HG03439 (cell line): ENCODE data around the gene UBR4.

Source experiments
- ATAC-seq: cut with Tn5 transposase; IDR thresholded peaks from one replicate; pipeline ENCODE4 v1.9.1; 2021; ENCODE audit warnings: mild to moderate bottlenecking, moderate library complexity; ENCODE audit not compliant: unreplicated experiment

UBR4 gene

DNA sequence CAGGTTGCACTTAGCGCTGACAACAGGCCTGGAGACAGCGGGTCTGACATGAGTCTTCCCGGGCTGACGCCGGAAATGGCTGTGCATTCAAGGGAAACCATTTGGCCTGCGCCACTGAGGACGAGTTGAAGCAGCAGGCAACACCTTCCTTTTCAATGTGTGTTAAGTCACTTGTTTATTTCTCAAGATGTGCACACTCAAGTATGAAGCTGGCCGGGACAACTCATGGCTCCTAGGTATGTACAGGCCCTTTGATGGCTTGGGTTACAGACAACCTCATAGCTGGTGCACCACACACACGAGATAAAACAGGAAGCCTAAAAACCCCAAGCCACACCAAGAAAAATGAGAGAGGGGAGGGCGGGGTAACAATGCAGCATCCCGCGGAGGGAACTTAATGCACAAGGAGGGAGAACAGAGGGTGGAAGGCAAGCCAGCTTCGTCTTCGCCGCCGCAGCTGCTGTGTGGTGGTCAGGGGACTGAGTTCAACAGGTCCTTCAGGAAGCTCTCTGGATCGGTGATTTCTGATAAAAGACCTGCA lies 135.6 kb downstream of the UBR4 start:
- ATAC-seq = no peak

DNA sequence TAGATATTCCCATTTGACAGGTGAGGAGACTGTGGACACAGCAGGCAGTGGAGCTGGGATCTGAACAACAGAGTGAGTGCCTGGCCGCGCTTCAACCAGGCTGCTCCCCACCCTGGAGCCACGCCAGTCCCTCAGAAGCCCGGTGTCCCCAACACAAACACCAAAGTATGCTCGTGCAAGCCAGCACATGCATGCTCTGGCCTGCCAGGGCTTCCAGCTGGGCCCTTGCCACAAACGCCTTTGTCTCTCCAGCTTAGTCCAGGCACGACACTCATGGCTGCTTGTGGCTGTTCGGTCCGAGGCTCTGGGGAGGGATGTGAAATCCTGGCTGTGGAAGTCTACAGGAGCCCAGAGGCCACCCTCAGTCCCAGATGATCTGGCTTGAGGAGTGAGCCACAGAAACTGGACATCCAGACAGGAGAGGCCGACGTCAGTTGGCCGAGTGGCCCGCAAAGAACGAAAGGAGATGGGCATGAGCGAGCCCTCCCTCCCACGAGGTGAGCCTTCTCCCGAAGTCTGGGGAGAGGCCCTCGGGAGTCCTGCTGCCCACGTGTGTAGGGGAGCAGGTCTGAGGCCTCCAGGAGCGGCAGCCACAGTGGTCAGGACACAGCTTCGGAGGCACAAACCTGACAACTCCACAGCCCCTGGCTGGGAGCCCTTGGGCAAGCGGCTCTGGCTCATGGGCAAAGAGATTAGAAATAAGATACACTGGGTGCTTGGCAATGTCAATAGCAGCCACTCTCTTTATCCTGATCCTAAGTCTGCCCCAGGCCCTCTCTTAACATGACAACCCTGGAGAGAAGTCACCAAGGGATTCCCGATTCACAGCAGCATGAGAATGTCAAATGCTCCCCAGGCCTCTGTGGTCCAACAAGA lies 136.5 kb downstream of the UBR4 start:
- ATAC-seq = no peak

DNA sequence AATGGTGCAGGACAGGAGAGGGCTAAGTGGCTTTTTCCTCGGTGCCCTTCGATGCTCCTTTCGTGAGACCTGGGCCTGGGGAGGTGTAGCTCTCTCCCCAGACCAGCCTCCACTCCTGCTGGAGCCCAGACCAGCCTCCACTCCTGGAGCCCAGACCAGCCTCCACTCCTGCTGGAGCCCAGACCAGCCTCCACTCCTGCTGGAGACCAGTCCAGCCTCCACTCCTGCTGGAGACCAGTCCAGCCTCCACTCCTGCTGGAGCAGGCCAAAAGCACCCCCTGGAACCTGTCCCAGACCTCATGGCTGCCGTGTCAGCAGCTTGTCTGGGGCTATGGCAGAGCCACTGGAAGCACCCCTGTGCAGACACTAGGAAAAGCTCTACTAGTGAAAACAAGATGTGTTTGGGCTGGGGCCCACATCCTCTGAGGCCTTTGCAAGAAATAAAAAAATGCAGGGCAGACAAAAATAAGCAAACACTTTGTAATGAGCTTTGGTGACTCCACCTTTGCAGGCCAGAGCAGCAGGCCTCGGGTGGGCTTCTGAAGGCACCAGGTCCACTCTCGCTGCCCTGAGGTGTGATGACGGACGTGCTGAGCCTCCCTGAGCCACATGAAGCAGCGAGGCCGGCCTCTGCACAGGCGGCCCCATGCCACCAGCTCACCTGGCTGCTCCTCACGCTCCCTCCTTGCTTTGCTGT lies 137.6 kb downstream of the UBR4 start:
- no peak for ATAC-seq

DNA sequence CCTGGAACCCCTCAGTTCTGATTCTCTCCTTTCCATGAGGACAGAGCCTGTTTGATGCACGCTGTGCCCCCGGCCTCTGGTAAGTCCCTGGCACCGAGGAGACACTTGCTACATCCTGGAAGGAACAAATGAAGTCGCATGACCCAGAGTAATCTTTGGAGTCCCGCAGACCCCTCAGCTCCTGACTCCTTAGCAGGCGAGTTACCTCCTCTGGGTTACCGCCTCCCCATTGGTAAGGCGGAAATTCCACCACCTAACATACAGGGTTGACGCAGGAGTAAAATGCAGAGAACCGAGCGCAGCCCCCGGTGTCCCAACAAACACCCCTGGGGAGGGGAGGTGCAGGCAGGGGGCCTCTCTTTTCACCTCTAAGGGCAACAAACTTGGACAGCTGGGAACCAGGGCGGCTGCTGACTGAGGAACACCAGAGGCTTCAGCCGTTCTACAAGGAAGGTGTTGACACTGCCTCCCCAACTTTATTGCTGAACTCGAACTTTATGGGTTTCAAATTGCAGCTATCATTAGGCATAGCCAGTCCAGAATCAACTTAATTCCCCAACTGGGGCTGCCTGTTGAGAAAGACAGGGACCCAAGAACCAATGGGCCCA lies 138.3 kb downstream of the UBR4 start:
- ATAC-seq = no peak

DNA sequence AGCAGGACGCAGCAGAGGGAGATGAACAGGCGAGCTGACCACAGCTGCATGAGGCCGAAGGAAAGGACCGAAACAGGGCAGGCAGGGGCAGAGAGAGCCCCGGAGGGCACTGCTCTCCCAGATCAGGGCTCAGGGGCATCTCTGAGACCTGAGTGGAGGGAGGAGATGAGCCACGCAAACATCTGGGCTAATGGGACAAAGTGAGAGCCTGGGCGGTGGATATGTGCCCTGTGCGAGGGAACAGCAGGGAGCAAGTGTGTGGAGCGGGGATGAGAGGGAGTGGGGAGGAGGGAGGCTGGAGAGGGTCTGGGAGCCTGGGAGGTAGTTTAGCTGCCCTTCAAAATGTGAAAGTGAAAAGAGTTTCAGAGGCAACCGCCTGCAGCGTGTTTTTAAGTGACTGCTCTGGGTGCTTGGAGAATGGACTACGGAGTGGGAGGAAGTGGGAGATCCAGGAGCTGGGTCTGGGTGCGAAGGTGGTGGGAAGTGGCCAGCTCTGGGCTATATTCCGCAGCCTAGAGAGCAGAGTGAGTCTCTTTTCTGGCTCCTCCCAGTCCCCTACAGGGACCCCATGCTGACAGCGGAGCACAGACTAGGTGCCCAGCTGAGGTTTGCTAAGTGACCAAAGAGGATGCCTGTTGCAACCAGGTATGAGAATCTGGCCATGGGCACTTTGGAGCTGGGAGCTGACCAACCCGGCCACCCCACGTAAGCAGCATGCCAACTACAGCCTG lies 139.0 kb downstream of the UBR4 start:
- ATAC-seq = no peak

DNA sequence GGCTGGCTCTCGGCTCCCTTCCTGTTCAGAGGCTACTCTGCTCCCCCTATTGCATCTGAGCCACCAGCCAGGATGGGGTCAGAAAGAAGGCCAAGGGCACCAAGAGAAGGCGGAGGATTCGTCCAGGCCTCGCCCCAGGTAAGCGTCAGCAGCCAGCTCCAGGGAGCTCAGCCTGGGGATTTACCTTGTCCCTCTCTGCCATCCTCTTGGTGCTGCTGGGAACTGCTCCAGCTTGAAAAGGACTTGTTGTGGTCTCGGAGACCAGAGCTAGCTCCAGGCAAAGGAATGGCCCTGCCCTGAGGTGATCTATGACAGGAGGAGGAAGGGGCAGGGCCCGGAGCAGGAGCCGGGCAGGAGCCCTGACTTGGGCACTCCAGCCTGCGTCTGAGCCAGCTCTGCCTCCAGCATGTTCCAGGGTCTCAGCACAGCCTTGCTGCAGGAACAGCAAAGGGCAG lies 139.8 kb downstream of the UBR4 start:
- no peak for ATAC-seq

DNA sequence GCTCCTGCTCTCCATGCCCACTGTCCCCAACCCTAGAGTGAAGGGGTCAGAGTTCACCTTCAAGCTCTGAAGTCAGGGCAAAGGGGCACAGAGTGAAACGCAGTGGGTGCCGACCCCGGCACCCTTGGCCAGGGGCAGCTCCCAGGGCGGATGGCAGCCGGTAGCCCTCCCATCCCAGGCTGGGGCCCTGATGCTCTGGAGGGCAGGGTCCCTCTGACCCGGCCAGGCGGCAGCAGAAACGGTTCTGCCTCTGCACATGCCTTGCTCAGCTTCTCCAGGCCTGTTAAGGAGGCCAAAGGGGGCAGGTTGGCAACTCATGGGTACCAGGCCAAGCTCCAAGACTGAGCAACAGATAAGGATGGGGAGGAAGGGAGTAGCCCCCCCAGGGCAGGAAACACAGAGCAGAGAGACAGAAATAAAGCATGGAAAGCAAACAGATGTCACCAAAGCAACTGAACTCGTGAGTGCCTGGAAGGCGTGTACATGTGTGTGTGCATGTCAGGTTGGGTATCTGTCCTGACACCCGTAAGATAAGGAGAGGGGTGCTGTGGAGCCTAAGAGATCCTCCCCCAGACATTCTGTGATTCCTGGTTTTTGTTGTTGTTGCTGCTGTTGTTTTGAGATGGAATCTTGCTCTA lies 141.3 kb downstream of the UBR4 start:
- no peak for ATAC-seq

DNA sequence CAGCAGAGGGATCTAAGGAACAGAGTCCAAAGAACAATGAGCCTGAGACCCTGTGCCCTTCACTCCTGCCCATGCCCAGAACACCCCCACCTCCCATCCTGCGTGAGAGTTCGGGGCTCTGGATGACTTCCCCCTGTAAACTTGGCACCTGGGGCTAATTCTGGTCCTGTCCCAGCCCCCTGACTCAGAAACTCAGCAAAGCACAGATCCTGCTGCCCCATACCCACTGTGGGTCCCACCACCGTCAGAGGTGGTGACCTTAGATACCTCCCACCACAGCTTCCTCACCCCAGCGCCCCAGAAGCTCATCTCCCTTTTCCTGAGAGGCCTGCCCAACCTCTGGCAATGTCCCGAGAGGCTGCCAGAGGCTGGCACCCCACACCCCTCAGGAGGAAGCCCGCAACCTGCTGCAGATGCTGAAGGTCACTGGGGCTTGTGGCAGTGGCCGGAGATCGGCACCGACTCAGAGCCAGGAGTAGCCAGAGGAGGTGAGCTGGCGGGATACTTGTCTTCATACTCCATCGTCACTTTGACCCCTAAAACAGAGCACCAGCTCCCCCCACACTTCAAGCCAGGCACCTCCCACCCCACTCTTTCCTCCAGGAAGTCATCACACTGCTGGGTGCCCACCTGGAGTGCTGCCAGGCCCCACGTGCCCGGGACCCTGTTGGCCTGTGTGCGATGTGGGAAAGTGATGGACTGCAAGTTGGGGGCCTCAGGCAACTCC lies 142.0 kb downstream of the UBR4 start:
- no peak for ATAC-seq

DNA sequence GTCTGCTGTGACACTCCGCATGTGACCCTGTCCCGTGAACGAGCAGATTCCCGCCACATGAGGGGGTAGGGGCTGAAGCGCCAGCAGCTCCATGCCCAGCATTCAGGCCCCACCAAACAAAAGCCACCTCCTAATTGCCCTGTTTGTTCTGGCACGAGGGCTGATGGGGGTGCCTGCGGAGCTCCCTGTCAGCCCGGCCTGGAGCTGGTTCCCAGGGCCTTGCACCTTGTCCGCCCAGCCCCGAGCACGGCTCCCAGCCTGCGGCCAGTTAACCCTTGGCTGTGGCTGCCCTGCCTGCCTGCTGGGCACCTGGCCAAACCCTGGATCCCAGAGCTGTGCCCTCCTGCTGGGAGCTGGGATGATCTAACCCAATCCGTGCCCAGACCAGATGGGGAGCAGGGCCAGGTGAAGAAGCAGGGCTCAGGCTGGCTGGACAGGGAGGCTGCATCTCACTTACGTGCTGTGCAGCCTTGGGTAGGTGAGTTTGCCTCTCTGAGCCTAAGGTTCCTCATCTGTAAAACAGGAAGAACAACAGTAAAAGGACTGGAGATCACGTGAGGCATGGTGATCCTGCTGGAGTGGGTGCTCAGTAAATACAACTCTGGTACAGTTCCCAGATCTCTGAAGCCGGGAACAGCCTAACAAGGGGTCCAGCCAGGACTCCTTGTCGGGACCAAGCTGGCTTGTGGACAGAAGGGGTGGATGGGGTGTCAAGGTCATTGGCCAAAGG lies 142.7 kb downstream of the UBR4 start:
- ATAC-seq = no peak

DNA sequence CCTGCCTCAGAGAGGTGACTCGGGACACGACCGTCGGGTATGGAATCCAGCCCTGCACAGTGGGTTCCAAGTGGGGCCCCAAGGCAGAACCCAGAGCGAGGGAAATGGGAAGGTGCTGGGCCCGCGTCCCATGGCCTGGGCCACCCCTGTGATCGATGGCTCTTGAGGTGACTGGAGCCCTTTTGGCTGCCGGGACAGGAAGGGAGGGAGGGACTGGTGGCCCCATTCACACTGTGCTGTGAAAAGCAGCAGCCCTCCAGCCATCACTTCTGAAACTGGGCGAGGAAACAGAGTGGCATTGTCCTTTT lies 143.2 kb downstream of the UBR4 start:
- no peak for ATAC-seq

DNA sequence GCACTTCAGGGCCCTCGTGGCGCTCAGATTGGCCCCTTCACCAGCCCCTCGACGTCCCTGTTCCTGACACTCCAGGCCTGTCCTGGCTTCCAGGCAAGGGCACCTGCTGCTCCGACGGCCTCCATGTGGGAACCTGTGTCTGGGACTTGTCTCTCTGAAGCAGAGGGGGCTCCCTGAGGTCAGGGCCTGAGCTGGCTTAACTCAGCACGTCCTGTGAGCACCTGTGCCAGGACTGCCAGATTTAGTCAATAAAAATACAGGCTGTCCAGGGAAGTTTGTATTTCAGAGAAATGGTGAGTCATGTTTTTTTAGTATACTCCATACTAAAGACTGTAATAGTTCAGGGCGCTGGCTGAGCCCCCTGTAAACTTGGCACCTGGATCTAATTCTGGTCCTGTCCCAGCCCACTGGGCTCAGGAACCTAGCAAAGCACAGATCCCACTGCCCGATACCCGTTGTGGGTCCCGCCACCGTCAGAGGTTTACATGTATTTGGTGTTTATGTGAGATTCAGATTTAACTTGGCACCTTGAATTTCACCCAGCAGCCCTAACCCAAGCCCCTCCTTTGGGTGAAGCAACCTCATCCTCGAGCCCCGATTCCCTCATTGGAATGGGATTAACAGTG lies 143.7 kb downstream of the UBR4 start:
- ATAC-seq = no peak

DNA sequence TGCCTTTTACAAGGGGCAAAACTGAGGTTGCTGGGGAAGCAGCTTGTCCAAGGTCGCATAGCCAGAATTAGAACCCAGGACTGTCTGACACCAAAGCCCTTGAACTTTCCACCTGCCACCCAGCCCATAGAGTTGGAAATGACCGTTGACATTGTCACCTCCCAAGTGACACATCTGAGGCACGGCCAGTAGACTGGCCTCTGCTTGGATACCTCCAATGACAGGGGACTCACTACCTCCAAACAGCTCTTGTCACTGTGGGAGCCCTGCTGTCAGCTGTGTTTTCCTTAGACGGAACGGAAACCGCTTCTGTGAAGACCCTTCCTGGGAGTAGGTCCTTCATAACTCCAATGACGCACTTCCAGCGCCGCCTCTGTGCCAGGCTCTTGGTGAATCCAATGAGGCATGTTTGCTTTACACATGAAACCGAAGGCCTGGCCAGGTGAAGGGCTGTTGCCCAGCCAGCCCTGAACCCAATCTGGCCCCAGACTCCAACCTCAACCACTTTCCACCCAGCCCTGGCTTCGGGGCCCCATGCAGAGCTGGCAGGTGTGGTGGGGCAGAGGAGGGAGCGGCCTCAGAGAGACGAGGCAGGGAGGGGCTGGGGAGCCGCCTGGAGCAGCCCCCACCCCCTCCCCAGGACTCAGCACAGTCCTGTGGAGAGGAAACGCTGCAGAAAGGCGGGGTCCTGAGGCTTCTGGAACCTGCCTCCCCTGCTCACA lies 144.4 kb downstream of the UBR4 start:
- no peak for ATAC-seq

DNA sequence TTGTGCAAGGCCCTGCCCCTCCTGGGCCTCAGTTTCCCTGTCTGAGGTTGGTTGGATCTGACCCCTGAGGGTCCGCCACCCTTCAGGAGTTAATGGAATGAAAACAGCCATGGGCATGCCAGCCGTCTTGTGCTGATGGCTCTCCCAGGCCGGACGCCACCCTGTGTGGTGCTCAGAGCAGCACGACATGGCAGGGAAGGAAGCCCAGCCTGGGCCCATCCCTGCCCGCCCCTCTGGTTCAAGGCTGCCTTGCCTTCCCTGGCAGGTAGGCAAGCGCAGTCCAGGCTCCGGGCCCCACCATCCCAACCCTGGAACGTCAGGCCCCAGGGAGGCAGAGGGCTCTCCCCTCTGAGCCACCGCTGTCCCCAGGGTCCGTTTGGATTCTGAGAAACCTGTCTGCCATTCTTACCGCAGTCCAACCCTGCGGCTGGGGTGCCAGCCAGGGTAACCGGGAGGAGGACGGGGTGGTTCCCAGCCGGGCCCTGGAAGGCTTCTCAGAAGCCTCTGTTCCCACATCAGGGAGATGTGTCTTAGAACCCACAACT lies 145.1 kb downstream of the UBR4 start:
- ATAC-seq = no peak

DNA sequence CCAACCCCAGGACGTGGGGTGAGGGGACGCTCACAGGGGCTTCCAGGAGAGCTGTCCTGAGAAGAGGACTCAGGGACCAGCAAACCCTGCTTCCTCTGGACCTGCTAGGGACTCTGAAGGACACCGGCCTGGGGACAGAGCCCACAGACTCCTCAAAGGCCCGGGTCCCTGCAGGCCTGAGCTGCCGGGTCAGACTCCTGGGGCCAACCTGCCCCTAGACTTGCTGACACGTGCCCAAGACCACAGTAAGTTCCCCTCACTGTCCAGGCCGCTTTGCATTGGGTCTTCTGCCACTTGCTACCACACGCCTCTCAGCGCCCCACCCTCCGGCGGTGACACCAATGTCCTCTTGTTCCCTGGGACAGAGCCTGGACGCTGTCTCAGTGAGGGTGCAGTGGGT lies 146.9 kb downstream of the UBR4 start:
- no peak for ATAC-seq

DNA sequence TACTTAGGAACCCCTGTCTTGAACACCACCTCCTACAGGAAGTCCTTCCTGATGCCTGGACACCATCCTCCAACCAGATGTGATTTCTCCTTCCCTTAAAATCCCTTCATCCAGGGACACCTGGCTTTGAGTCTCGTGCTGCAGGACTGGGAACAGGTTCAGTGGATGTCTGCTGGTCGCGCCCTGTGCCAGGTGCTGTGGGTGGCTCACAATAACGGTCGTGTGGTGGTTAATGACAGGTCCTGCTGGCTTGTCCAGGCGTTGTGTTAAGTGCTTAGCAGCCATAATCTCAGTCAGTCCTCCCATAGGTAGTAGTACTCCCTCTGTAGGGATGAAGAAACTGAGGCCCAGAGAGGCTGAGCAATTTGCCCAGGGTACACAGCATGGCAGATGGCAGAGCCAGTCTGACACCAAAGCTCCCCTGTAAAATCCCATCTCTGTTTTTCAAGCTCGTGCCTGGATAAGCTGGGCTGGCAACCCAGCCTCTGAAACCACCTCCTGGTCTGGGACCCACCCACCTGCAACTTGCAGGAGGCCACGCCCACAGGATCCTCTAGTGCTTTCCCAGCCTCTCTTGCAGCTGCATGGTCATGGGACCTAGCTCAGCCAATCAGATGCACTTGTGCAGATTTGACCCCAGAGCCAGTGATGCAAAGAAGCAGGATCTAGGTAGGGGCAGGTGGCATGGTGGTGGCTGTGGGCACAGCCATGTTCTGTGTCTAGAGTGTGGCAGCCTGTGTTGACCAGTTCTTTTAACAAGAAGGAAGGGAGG lies 147.6 kb downstream of the UBR4 start:
- ATAC-seq = no peak

DNA sequence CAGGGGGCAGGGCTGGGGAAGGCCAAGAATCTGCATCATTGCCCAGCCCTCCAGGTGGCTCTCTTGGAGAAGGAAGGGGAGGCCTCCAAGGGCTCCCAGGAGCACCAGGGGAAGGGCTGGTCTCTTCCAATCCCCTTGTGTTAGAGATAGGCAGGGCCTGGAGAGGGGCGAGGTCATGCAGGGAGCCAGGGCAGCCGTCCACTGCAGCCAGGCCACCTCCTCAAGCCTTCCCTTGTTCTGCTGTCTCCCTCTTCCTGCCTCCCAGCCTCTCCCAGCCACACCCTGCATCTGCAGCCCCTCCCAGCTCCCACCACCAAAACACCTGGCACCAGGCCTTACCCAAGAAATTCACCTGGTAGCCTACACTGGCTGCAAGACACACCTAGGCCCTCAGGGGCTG lies 148.3 kb downstream of the UBR4 start:
- ATAC-seq = no peak

DNA sequence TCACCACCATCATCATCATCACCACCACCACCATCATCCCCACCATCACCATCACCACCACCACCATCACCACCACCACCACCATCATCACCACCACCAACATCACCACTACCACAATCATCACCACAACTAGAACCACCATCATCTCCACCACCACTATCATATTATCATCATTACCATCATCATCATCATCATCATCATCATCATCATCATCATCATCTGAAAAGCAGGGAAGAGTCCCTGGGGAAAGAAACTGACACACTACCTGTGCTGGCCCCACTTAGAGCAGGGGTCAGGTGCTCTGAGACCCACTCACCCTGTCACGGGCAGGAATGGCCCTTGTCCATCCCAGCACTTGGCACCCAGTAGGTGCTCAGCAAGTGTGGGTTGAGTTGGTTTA lies 148.7 kb downstream of the UBR4 start:
- no peak for ATAC-seq
